GM12878 (cell line): Measurements from ENCODE around the gene BDH1. TPM values are rescaled to one million over a fixed set of nuclear protein-coding genes. Genes with fewer than 3 reads are reported as not detected.

Experiments
- ATAC-seq: fragments of 200-7000 bp; cut with Tn5 transposase; 3 replicates; pipeline ENCODE4 v1.9.1; 2020; ENCODE audit warnings: mild to moderate bottlenecking, moderate library complexity
- BruUV-seq: library from RNA; stranded (reverse); fragments of 400-500 nt; replicated peaks from 2 replicates; lab custom pipeline; 2021; lab: Mats Ljungman, UMichigan
- CTCF ChIA-PET: fragments of 300-600 bp; sonication (Branson Sonifier 250); formaldehyde crosslinking; extraction: SDS; loops from one replicate; lab custom pipeline; 2021; ENCODE audit warnings: inconsistent platforms; lab: Yijun Ruan, JAX
- POLR2A ChIA-PET: fragments of 350-600 bp; formaldehyde crosslinking; extraction: SDS; loops from one replicate; lab custom pipeline; 2021; ENCODE audit warnings: inconsistent platforms; lab: Charles Lee
- RAD21 ChIA-PET: fragments of 300-600 bp; sonication (Branson Sonifier 250); formaldehyde crosslinking; loops from one replicate; lab custom pipeline; 2023; ENCODE audit warnings: antibody characterized with exemption; ENCODE audit not compliant: unreplicated experiment; lab: Charles Lee
- SMC1A ChIA-PET: fragments of 300-600 bp; sonication (Branson Sonifier 250); formaldehyde crosslinking; loops from one replicate; lab custom pipeline; 2023; ENCODE audit not compliant: unreplicated experiment, uncharacterized antibody; lab: Charles Lee
- DNase-seq: peaks from one replicate; pipeline ENCODE4 v3.0.0-alpha.2; 2011; ENCODE audit warnings: low read depth, low spot score
- FAIRE-seq: peaks from 3 replicates; lab custom pipeline; 2011; peaks lifted over from hg19 to GRCh38; lab: Jason Lieb, UNC
- H2AFZ ChIP-seq: 2 replicates; pipeline ENCODE4 v1.6.0; 2011; ENCODE audit warnings: low read depth, low read length, control low read depth; ENCODE audit not compliant: control insufficient read depth
- H3K27ac ChIP-seq: 2 replicates; pipeline ENCODE4 v1.5.1; 2011; ENCODE audit warnings: control low read depth; ENCODE audit not compliant: control insufficient read depth, insufficient read depth
- H3K27me3 ChIP-seq, 2 experiments: replicated peaks in 1 of 2; 2 replicates each; pipeline versions ENCODE4 v1.6.0 to v1.6.1; 2011; ENCODE audit warnings: low read length in 1 of 2; ENCODE audit not compliant: control insufficient read depth in 2 of 2, insufficient read depth in 2 of 2
- H3K36me3 ChIP-seq, 2 experiments: 2 replicates each; pipeline ENCODE4 v1.5.1; 2011; ENCODE audit warnings: low read length in 1 of 2; ENCODE audit not compliant: control insufficient read depth in 2 of 2, insufficient read depth in 2 of 2
- H3K4me1 ChIP-seq: 2 replicates; pipeline ENCODE4 v1.6.1; 2011; ENCODE audit warnings: mild to moderate bottlenecking, low read length, moderate library complexity, mixed read lengths; ENCODE audit not compliant: control insufficient read depth, insufficient read depth
- H3K4me2 ChIP-seq: 2 replicates; pipeline ENCODE4 v1.6.0; 2011; ENCODE audit warnings: control low read depth; ENCODE audit not compliant: control insufficient read depth, insufficient read depth
- H3K4me3 ChIP-seq: fragments of 200-600 bp; sonication (generic); 2 replicates; pipeline ENCODE4 v1.5.1; 2016
- H3K79me2 ChIP-seq: 2 replicates; pipeline ENCODE4 v1.6.0; 2011; ENCODE audit warnings: low read length; ENCODE audit not compliant: control insufficient read depth, insufficient read depth
- H3K9ac ChIP-seq: 2 replicates; pipeline ENCODE4 v1.8.0; 2011; ENCODE audit warnings: low read length, control low read depth, mixed read lengths; ENCODE audit not compliant: control insufficient read depth, insufficient read depth
- H3K9me3 ChIP-seq: replicated peaks from 3 replicates; pipeline ENCODE4 v1.5.1; 2011; ENCODE audit warnings: mild to moderate bottlenecking, low read length; ENCODE audit not compliant: control insufficient read depth, insufficient read depth
- H4K20me1 ChIP-seq: 2 replicates; pipeline ENCODE4 v1.6.0; 2011; ENCODE audit not compliant: control insufficient read depth, insufficient read depth
- E4F1 ChIP-seq: fragments of 450-650 bp; IDR thresholded peaks from 2 replicates; pipeline ENCODE4 v1.6.1; 2018; ENCODE audit warnings: borderline replicate concordance, mild to moderate bottlenecking; ENCODE audit not compliant: partially characterized antibody
- KAT2A ChIP-seq: conservative IDR thresholded peaks from 2 replicates; pipeline ENCODE4 v1.6.1; 2011; ENCODE audit warnings: low read depth, low read length; ENCODE audit not compliant: control insufficient read depth
- MEF2B ChIP-seq: fragments of 450-650 bp; IDR thresholded peaks from 2 replicates; pipeline ENCODE4 v1.6.1; 2018; ENCODE audit warnings: mild to moderate bottlenecking, moderate library complexity; ENCODE audit not compliant: partially characterized antibody, poor library complexity, severe bottlenecking
- MYC ChIP-seq: IDR thresholded peaks from 2 replicates; pipeline ENCODE4 v1.6.1; 2011; ENCODE audit warnings: mild to moderate bottlenecking, low read length, moderate library complexity, inconsistent platforms; ENCODE audit not compliant: insufficient read depth, insufficient replicate concordance, insufficient read length, severe bottlenecking
- PAX8 ChIP-seq: fragments of 450-650 bp; IDR thresholded peaks from 2 replicates; pipeline ENCODE4 v1.6.1; 2017; ENCODE audit warnings: mild to moderate bottlenecking, moderate library complexity
- RAD51 ChIP-seq: fragments of 450-650 bp; IDR thresholded peaks from 2 replicates; pipeline ENCODE4 v1.6.1; 2016; ENCODE audit warnings: moderate library complexity, mild to moderate bottlenecking, inconsistent platforms
- SMC3 ChIP-seq: IDR thresholded peaks from 2 replicates; pipeline ENCODE4 v1.6.1; 2011; ENCODE audit warnings: low read length, improper control_type of control experiment, borderline replicate concordance
- ZBTB4 ChIP-seq: fragments of 450-650 bp; formaldehyde crosslinking; IDR thresholded peaks from 2 replicates; pipeline ENCODE4 v1.4.0; 2022; ENCODE audit warnings: mild to moderate bottlenecking, moderate library complexity
- WGBS: methylation state at CpG from one replicate; pipeline ENCODE4 v1.1.6; 2016; ENCODE audit warnings: low lambda C conversion rate; ENCODE audit not compliant: insufficient replicate concordance, insufficient coverage; ENCODE audit errors: missing lambda C conversion rate; 5-methylcytosine and 5-hydroxymethylcytosine counted together
- in situ Hi-C: fragments of 300-500 bp; cut with MboI; formaldehyde crosslinking; loops from 9 replicates; pipeline ENCODE4 v1.14.3; 2018; ENCODE audit warnings: mixed read lengths
- intact Hi-C: fragments of 100-400 bp; cut with micrococcal nuclease; formaldehyde crosslinking; loops from one replicate; pipeline ENCODE4 v1.14.2; 2022; ENCODE audit not compliant: unreplicated experiment
- polyA plus RNA-seq, 11 experiments: library from polyadenylated mRNA; depleted of rRNA in 4 of 11; unstranded in 6 of 11; stranded (reverse) in 5 of 11; fragments of >200 nt; fragmentation: Nextera tagmentation in 4 of 11; fragmentation: Illumina TruSeq in 1 of 11; extraction: Ambion mirVana in 4 of 11; extraction: Trizol in 1 of 11; gene quantifications; 1 replicate in 1 of 11; 2 replicates in 10 of 11; pipeline versions ENCODE4 v1.2.1 to v1.2.3, GENCODE V29; 2011 to 2016; ENCODE audit warnings: inconsistent platforms in 2 of 11, missing spikeins in 2 of 11, low read depth in 1 of 11
- total RNA-seq, 4 experiments: library from RNA; depleted of rRNA in 3 of 4; stranded (reverse); fragments of >200 nt in 3 of 4; fragmentation: Illumina TruSeq in 1 of 4; extraction: Trizol in 1 of 4; gene quantifications; 2 replicates each; pipeline versions ENCODE4 v1.2.1 to v1.2.3, GENCODE V29; 2013 to 2021

The BDH1 gene
- total and polyA plus RNA-seq, 10 of the 15 experiments (the other 5 are each of a cell fraction or from before 2014, with no cell fraction given) = 11.3 to 84.5 (median 60.3) TPM

GRCh38 chr3:197590313-197590962, 34.7 kb upstream of the BDH1 start:
- no peak overlapping the region for H3K4me2 ChIP-seq
- ChIA-PET CTCF (interaction anchor here (0.9 to 1.5 kb wide), 2 partner anchors 9 to 10 kb away, joined by 3 to 5 read pairs; no protein-coding TSS in a partner anchor), SMC1A (interaction anchor here (1.6 kb wide), 1 partner anchor 9 kb away, joined by 5 read pairs; no protein-coding TSS in a partner anchor), POLR2A (no interaction called here)
- 45% methylated on average over 4 of the region's 4 CpGs for WGBS
- H3K27ac ChIP-seq = no peak overlapping the region
- no peaks in the 10 kb centered on the region for H4K20me1 ChIP-seq
- no peaks in the 10 kb centered on the region for H3K4me1 ChIP-seq
- no peaks in the 10 kb centered on the region for H3K79me2 ChIP-seq
- intact Hi-C loops = no loop called here
- no peak for DNase-seq
- no peaks in the 10 kb centered on the region for H3K36me3 ChIP-seq
- no peak for ATAC-seq
- no peaks in the 10 kb centered on the region for H3K9me3 ChIP-seq
- no peak for FAIRE-seq
- no peak overlapping the region for H2AFZ ChIP-seq
- no peak for TF ChIP-seq SMC3
- TF ChIP-seq KAT2A = no peak
- no peak for TF ChIP-seq PAX8
- TF ChIP-seq, all 136 proteins: peak for 0
- Histone ChIP-seq H3K9ac (no peak overlapping the region), H3K4me3 (no peak overlapping the region), H3K27me3 (no peaks in the 10 kb centered on the region)
- in situ Hi-C loops = no loop called here
- BruUV-seq = no TSS peak
- RAD21 ChIA-PET = no interaction called here

- no peaks in the 10 kb centered on the region for H4K20me1 ChIP-seq
- intact Hi-C loops = no loop called here
- ChIA-PET POLR2A (no interaction called here), CTCF (interaction anchor here (1.2 to 1.5 kb wide), 2 partner anchors 8 to 10 kb away, joined by 3 to 5 read pairs; no protein-coding TSS in a partner anchor), SMC1A (interaction anchor here (1.6 kb wide), 1 partner anchor 10 kb away, joined by 5 read pairs; no protein-coding TSS in a partner anchor), RAD21 (no interaction called here)
- TF ChIP-seq E4F1 (no peak), MYC (no peak), ZBTB4 (CRISPR knock-in tag) (no peak), RAD51 (no peak), SMC3 (no peak), MEF2B (no peak), PAX8 (no peak)
- no peak overlapping the region for H3K4me3 ChIP-seq
- no peak for FAIRE-seq
- BruUV-seq = no TSS peak
- in situ Hi-C loops = no loop called here
- no peaks in the 10 kb centered on the region for H3K27me3 ChIP-seq
- ATAC-seq = no peak
- 79% methylated on average over 13 of the region's 13 CpGs for WGBS
- no peak for DNase-seq
- no peak overlapping the region for H3K4me2 ChIP-seq
- no peaks in the 10 kb centered on the region for H3K36me3 ChIP-seq
- no peak overlapping the region for H3K27ac ChIP-seq
- no peak overlapping the region for H2AFZ ChIP-seq
- no peak overlapping the region for H3K9ac ChIP-seq
- H3K4me1 ChIP-seq = no peaks in the 10 kb centered on the region
- H3K79me2 ChIP-seq = no peaks in the 10 kb centered on the region
- no peaks in the 10 kb centered on the region for H3K9me3 ChIP-seq
Observed at GRCh38 chr3:197589545-197589944, 33.8 kb upstream of the BDH1 start.
